Vagina (tissue), 2 donors: ENCODE results near the gene THADA.

Experiments used
- CTCF ChIP-seq, 3 experiments: fragments of 450-650 bp in 2 of 3; fragments of 200-600 bp in 1 of 3; sonication (generic) in 1 of 3; IDR thresholded peaks; one replicate each; pipeline ENCODE4 v1.5.1; 2017 to 2019; ENCODE audit warnings: antibody characterized with exemption in 3 of 3, mild to moderate bottlenecking in 2 of 3, moderate library complexity in 2 of 3
- POLR2A ChIP-seq, 2 donors: fragments of 450-650 bp; IDR thresholded peaks; one replicate each; pipeline ENCODE4 v1.6.1; 2017; ENCODE audit warnings: antibody characterized with exemption in 2 of 2, mild to moderate bottlenecking in 2 of 2, moderate library complexity in 2 of 2
- POLR2AphosphoS5 ChIP-seq, 2 donors: sonication (generic); formaldehyde crosslinking; IDR thresholded peaks; one replicate each; pipeline ENCODE4 v1.9.0; 2017; ENCODE audit warnings: antibody characterized with exemption in 2 of 2, mild to moderate bottlenecking in 2 of 2, low read depth in 1 of 2; ENCODE audit not compliant: insufficient read depth in 1 of 2

GRCh38 chr2:43518181-43518580, 77.7 kb downstream of the THADA start:
- no peak for TF ChIP-seq CTCF (IDR thresholded peaks at IDR 0.05)
- TF ChIP-seq POLR2AphosphoS5 (IDR thresholded peaks at IDR 0.05; ENCODE audit: insufficient read depth in 1 of 2, low read depth in 1 of 2) = no peak
- no peak for TF ChIP-seq POLR2A (IDR thresholded peaks at IDR 0.05)
